HEK293 (cell line): Measurements from ENCODE around the gene CARD10.
A peak's percentile ranks its signal among the peaks of the same experiment; 100 is the strongest.

Experiments used
- BCL11A ChIP-seq: fragments of 450-650 bp; formaldehyde crosslinking; IDR thresholded peaks from 2 replicates; pipeline ENCODE4 v1.5.1; 2016; ENCODE audit warnings: low read depth, missing biosample characterization, missing genetic modification characterization
- BCL11B ChIP-seq: fragments of 450-650 bp; formaldehyde crosslinking; IDR thresholded peaks from 2 replicates; pipeline ENCODE4 v1.5.1; 2016; ENCODE audit warnings: low read depth, missing biosample characterization, missing genetic modification characterization
- FEZF1 ChIP-seq: fragments of 450-650 bp; formaldehyde crosslinking; IDR thresholded peaks from 2 replicates; pipeline ENCODE4 v1.5.1; 2016; ENCODE audit warnings: missing biosample characterization, missing genetic modification characterization
- GLIS1 ChIP-seq: fragments of 450-650 bp; formaldehyde crosslinking; IDR thresholded peaks from 2 replicates; pipeline ENCODE4 v1.5.1; 2016; ENCODE audit warnings: missing biosample characterization, missing genetic modification characterization
- ZBTB21 ChIP-seq: fragments of 450-650 bp; formaldehyde crosslinking; IDR thresholded peaks from 2 replicates; pipeline ENCODE4 v1.5.1; 2017; ENCODE audit warnings: missing biosample characterization, missing genetic modification characterization
- ZNF121 ChIP-seq: fragments of 450-650 bp; formaldehyde crosslinking; IDR thresholded peaks from 2 replicates; pipeline ENCODE4 v1.5.1; 2016; ENCODE audit warnings: missing biosample characterization, missing genetic modification characterization
- ZNF146 ChIP-seq: fragments of 450-650 bp; formaldehyde crosslinking; IDR thresholded peaks from 2 replicates; pipeline ENCODE4 v1.5.1; 2016; ENCODE audit warnings: missing biosample characterization, missing genetic modification characterization
- ZNF157 ChIP-seq: fragments of 450-650 bp; formaldehyde crosslinking; IDR thresholded peaks from 2 replicates; pipeline ENCODE4 v1.5.1; 2016; ENCODE audit warnings: missing biosample characterization, missing genetic modification characterization
- ZNF214 ChIP-seq: fragments of 450-650 bp; formaldehyde crosslinking; IDR thresholded peaks from 2 replicates; pipeline ENCODE4 v1.5.1; 2017; ENCODE audit warnings: missing biosample characterization, mild to moderate bottlenecking, missing genetic modification characterization, borderline replicate concordance
- ZNF24 ChIP-seq: fragments of 450-650 bp; formaldehyde crosslinking; IDR thresholded peaks from 2 replicates; pipeline ENCODE4 v1.5.1; 2016; ENCODE audit warnings: missing biosample characterization, missing genetic modification characterization
- ZNF335 ChIP-seq: fragments of 450-650 bp; formaldehyde crosslinking; conservative IDR thresholded peaks from 2 replicates; pipeline ENCODE4 v1.5.1; 2016; ENCODE audit warnings: missing biosample characterization, missing genetic modification characterization
- ZNF433 ChIP-seq: fragments of 450-650 bp; formaldehyde crosslinking; IDR thresholded peaks from 2 replicates; pipeline ENCODE4 v1.5.1; 2016; ENCODE audit warnings: missing biosample characterization, missing genetic modification characterization, low read depth
- ZNF624 ChIP-seq: fragments of 450-650 bp; formaldehyde crosslinking; IDR thresholded peaks from 2 replicates; pipeline ENCODE4 v1.5.1; 2017; ENCODE audit warnings: missing biosample characterization, missing genetic modification characterization
- ZNF660 ChIP-seq: fragments of 450-650 bp; IDR thresholded peaks from 2 replicates; pipeline ENCODE4 v1.5.1; 2018; ENCODE audit warnings: missing biosample characterization, mild to moderate bottlenecking, missing genetic modification characterization
- ZNF777 ChIP-seq: fragments of 450-650 bp; formaldehyde crosslinking; IDR thresholded peaks from 2 replicates; pipeline ENCODE4 v1.5.1; 2017; ENCODE audit warnings: missing biosample characterization, missing genetic modification characterization, borderline replicate concordance
- TF ChIP-seq, protein P1 (sequence below): fragments of 450-650 bp; formaldehyde crosslinking; IDR thresholded peaks from 2 replicates; pipeline ENCODE4 v1.5.1; 2016; ENCODE audit warnings: missing biosample characterization, missing genetic modification characterization
- TF ChIP-seq, protein P2 (sequence below): fragments of 450-650 bp; formaldehyde crosslinking; IDR thresholded peaks from 2 replicates; pipeline ENCODE4 v1.5.1; 2016; ENCODE audit warnings: missing biosample characterization, missing genetic modification characterization
- TF ChIP-seq, protein P3 (sequence below): fragments of 450-650 bp; formaldehyde crosslinking; IDR thresholded peaks from 2 replicates; pipeline ENCODE4 v1.5.1; 2017; ENCODE audit warnings: missing biosample characterization, missing genetic modification characterization
- TF ChIP-seq, protein P4 (sequence below): fragments of 450-650 bp; formaldehyde crosslinking; IDR thresholded peaks from 2 replicates; pipeline ENCODE4 v1.5.1; 2016; ENCODE audit warnings: missing biosample characterization, missing genetic modification characterization, low read depth
- TF ChIP-seq, protein P5 (sequence below): fragments of 450-650 bp; formaldehyde crosslinking; IDR thresholded peaks from 2 replicates; pipeline ENCODE4 v1.5.1; 2016; ENCODE audit warnings: missing biosample characterization, missing genetic modification characterization
- TF ChIP-seq, protein P6 (sequence below): fragments of 450-650 bp; formaldehyde crosslinking; IDR thresholded peaks from 2 replicates; pipeline ENCODE4 v1.5.1; 2016; ENCODE audit warnings: missing biosample characterization, missing genetic modification characterization
- TF ChIP-seq, protein P7 (sequence below): fragments of 450-650 bp; formaldehyde crosslinking; IDR thresholded peaks from 2 replicates; pipeline ENCODE4 v1.5.1; 2016; ENCODE audit warnings: missing biosample characterization, missing genetic modification characterization
- TF ChIP-seq, protein P8 (sequence below): fragments of 450-650 bp; formaldehyde crosslinking; IDR thresholded peaks from 2 replicates; pipeline ENCODE4 v1.5.1; 2017; ENCODE audit warnings: missing biosample characterization, missing genetic modification characterization

The CARD10 gene

DNA sequence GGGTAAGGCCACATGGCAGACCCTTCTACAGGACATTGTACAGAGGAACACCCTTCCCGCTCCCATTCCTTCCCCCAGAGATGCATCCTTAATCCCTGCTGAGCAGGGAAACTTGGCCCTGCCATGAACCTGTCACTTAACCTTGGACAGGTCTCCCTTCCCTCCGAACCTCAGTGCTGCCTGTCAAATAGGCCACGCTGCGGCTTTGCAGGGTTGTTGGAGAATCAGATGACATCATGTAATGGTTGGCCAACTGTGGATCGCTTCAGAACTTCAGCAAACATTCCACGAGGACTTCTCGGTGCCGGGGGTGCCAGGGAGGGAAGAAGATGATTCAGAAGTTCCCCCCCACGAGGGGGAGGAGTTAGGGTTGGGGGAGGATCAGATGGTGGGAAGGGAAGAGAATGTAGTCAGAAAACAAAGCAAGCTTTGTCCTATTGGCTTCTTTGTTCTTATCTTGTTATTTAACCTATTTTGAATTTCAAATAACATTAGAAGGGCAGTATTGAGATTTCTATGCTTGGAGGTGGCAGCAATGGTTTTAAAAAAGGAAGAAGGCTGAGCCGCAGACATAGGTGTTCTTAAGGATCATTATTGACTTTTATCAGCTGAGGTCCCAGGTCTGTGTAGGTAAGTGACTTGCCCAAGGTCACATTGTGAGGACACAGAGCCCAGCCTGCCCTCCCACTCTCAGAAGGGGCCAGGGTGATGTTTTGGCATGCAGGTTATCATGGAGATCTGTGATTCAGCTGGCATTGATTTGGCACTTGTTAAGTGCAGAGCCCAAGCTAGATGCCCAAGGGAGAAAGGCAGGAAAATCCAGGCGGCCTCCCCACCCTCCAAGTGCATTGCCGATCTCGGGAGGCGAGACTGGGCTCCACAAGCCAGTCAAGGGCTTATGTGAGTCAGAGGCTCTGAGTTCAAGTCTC lies 44.2 kb upstream of the CARD10 start (continued):
- TF ChIP-seq, protein P1, sequence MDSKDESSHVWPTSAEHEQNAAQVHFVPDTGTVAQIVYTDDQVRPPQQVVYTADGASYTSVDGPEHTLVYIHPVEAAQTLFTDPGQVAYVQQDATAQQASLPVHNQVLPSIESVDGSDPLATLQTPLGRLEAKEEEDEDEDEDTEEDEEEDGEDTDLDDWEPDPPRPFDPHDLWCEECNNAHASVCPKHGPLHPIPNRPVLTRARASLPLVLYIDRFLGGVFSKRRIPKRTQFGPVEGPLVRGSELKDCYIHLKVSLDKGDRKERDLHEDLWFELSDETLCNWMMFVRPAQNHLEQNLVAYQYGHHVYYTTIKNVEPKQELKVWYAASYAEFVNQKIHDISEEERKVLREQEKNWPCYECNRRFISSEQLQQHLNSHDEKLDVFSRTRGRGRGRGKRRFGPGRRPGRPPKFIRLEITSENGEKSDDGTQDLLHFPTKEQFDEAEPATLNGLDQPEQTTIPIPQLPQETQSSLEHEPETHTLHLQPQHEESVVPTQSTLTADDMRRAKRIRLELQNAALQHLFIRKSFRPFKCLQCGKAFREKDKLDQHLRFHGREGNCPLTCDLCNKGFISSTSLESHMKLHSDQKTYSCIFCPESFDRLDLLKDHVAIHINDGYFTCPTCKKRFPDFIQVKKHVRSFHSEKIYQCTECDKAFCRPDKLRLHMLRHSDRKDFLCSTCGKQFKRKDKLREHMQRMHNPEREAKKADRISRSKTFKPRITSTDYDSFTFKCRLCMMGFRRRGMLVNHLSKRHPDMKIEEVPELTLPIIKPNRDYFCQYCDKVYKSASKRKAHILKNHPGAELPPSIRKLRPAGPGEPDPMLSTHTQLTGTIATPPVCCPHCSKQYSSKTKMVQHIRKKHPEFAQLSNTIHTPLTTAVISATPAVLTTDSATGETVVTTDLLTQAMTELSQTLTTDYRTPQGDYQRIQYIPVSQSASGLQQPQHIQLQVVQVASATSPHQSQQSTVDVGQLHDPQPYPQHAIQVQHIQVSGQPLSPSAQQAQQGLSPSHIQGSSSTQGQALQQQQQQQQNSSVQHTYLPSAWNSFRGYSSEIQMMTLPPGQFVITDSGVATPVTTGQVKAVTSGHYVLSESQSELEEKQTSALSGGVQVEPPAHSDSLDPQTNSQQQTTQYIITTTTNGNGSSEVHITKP (tag by site-specific recombination): peak; percentile 73
- TF ChIP-seq ZNF214 (tag by site-specific recombination) (no peak), ZNF157 (no peak), ZNF777 (tag by site-specific recombination) (no peak), ZNF335 (tag by site-specific recombination) (no peak), ZNF624 (tag by site-specific recombination) (no peak), BCL11B (tag by site-specific recombination) (0 out of 2 replicates have a peak, but pooled peaks have one; percentile 54), ZBTB21 (tag by site-specific recombination) (peak; percentile 65), ZNF121 (tag by site-specific recombination) (no peak), FEZF1 (tag by site-specific recombination) (no peak), BCL11A (tag by site-specific recombination) (no peak; the same call in 1 of the 2 replicates), ZNF660 (0 out of 2 replicates have a peak, but pooled peaks have one; percentile 35), ZNF433 (tag by site-specific recombination) (no peak), ZNF146 (tag by site-specific recombination) (no peak), ZNF24 (tag by site-specific recombination) (peak; percentile 31; the same call in 1 of the 2 replicates), GLIS1 (peak; percentile 98)
- TF ChIP-seq, protein P2, sequence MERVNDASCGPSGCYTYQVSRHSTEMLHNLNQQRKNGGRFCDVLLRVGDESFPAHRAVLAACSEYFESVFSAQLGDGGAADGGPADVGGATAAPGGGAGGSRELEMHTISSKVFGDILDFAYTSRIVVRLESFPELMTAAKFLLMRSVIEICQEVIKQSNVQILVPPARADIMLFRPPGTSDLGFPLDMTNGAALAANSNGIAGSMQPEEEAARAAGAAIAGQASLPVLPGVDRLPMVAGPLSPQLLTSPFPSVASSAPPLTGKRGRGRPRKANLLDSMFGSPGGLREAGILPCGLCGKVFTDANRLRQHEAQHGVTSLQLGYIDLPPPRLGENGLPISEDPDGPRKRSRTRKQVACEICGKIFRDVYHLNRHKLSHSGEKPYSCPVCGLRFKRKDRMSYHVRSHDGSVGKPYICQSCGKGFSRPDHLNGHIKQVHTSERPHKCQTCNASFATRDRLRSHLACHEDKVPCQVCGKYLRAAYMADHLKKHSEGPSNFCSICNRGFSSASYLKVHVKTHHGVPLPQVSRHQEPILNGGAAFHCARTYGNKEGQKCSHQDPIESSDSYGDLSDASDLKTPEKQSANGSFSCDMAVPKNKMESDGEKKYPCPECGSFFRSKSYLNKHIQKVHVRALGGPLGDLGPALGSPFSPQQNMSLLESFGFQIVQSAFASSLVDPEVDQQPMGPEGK (tag by site-specific recombination): peak; percentile 99
- TF ChIP-seq, protein P3, sequence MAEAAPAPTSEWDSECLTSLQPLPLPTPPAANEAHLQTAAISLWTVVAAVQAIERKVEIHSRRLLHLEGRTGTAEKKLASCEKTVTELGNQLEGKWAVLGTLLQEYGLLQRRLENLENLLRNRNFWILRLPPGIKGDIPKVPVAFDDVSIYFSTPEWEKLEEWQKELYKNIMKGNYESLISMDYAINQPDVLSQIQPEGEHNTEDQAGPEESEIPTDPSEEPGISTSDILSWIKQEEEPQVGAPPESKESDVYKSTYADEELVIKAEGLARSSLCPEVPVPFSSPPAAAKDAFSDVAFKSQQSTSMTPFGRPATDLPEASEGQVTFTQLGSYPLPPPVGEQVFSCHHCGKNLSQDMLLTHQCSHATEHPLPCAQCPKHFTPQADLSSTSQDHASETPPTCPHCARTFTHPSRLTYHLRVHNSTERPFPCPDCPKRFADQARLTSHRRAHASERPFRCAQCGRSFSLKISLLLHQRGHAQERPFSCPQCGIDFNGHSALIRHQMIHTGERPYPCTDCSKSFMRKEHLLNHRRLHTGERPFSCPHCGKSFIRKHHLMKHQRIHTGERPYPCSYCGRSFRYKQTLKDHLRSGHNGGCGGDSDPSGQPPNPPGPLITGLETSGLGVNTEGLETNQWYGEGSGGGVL (tag by site-specific recombination): peak; percentile 98
- TF ChIP-seq, protein P4, sequence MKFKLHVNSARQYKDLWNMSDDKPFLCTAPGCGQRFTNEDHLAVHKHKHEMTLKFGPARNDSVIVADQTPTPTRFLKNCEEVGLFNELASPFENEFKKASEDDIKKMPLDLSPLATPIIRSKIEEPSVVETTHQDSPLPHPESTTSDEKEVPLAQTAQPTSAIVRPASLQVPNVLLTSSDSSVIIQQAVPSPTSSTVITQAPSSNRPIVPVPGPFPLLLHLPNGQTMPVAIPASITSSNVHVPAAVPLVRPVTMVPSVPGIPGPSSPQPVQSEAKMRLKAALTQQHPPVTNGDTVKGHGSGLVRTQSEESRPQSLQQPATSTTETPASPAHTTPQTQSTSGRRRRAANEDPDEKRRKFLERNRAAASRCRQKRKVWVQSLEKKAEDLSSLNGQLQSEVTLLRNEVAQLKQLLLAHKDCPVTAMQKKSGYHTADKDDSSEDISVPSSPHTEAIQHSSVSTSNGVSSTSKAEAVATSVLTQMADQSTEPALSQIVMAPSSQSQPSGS (tag by site-specific recombination): peak; percentile 98
- TF ChIP-seq, protein P5, sequence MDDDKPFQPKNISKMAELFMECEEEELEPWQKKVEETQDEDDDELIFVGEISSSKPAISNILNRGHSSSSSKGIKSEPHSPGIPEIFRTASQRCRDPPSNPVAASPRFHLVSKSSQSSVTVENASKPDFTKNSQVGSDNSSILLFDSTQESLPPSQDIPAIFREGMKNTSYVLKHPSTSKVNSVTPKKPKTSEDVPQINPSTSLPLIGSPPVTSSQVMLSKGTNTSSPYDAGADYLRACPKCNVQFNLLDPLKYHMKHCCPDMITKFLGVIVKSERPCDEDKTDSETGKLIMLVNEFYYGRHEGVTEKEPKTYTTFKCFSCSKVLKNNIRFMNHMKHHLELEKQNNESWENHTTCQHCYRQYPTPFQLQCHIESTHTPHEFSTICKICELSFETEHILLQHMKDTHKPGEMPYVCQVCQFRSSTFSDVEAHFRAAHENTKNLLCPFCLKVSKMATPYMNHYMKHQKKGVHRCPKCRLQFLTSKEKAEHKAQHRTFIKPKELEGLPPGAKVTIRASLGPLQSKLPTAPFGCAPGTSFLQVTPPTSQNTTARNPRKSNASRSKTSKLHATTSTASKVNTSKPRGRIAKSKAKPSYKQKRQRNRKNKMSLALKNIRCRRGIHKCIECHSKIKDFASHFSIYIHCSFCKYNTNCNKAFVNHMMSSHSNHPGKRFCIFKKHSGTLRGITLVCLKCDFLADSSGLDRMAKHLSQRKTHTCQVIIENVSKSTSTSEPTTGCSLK (tag by site-specific recombination): no peak
- TF ChIP-seq, protein P6, sequence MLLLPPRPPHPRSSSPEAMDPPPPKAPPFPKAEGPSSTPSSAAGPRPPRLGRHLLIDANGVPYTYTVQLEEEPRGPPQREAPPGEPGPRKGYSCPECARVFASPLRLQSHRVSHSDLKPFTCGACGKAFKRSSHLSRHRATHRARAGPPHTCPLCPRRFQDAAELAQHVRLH (tag by site-specific recombination): no peak
- TF ChIP-seq, protein P7, sequence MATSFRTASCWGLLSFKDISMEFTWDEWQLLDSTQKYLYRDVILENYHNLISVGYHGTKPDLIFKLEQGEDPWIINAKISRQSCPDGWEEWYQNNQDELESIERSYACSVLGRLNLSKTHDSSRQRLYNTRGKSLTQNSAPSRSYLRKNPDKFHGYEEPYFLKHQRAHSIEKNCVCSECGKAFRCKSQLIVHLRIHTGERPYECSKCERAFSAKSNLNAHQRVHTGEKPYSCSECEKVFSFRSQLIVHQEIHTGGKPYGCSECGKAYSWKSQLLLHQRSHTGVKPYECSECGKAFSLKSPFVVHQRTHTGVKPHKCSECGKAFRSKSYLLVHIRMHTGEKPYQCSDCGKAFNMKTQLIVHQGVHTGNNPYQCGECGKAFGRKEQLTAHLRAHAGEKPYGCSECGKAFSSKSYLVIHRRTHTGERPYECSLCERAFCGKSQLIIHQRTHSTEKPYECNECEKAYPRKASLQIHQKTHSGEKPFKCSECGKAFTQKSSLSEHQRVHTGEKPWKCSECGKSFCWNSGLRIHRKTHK (tag by site-specific recombination): no peak
- TF ChIP-seq, protein P8, sequence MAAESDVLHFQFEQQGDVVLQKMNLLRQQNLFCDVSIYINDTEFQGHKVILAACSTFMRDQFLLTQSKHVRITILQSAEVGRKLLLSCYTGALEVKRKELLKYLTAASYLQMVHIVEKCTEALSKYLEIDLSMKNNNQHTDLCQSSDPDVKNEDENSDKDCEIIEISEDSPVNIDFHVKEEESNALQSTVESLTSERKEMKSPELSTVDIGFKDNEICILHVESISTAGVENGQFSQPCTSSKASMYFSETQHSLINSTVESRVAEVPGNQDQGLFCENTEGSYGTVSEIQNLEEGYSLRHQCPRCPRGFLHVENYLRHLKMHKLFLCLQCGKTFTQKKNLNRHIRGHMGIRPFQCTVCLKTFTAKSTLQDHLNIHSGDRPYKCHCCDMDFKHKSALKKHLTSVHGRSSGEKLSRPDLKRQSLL (tag by site-specific recombination): no peak; the same call in 1 of the 2 replicates
